ENCODE results near the gene PANK4.

The PANK4 gene

DNA sequence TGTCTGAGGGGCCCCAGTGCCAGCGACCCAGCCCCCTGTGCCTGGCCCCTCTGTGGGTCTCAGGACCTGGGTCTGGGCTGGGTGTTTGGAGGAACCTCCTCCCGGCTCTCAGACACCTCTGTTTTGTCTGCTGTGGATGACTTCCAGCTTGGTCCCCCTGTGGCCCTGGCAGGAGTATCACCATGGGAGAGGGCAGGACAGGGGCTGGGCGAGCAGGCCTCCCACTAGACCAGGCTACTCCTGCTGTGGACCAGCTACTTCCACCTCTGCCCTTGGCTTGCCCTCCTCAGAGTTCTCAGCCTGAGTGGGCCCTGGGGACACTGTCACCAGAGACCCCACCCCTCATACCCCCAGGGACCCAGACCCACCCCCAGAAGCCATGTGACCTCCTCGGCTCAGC is 28.5 kb downstream of the PANK4 start:
- no peak for DNase-seq (ENCODE audit: low read depth in 2 of 2)

DNA sequence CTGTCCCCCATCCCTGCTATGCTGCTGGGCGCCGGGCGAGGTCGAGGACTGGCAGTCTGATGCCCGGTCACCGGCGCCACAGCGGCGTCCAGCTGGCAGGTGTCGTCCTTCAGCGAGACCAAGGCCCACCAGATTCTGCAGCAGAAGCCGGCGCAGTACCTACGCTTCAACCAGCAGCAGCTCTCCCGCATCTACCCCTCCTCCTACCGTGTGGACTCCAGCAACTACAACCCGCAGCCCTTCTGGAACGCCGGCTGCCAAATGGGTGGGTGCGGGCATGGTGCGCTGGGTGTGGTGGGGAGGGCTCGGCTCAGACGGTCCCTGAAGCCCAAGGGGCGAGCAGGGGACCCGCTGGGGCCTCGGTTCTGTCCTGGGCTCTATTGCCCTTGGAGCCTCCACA is 29.6 kb downstream of the PANK4 start:
- no peak for DNase-seq (ENCODE audit: low read depth in 2 of 2)

DNA sequence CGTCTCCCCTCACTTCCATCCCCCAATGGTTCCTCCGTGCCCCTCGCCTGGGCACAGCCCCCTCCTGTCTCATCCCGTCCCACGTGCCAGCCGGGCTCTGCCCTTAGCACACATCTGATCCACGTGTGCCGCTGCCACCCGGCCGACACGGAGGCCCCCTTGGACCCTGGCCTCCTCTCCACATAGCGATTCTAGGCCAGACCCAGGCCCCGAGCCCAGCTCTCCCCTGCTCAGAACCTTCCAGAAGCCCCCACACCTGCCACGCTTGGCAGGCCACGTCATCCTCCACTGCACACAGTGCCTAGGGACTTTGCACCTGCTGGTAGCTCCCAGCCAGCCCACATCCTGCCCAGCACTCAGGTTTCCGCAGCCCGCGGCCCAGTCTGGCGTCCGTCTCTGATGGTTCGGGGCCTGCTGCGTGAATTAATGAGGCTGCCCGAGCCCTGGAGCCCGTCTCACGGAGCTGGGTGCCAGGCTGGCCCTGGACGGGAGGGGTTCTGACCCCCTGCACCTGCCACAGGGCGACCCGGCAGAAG is 30.2 kb downstream of the PANK4 start:
- no peak for DNase-seq (ENCODE audit: low read depth in 2 of 2)

DNA sequence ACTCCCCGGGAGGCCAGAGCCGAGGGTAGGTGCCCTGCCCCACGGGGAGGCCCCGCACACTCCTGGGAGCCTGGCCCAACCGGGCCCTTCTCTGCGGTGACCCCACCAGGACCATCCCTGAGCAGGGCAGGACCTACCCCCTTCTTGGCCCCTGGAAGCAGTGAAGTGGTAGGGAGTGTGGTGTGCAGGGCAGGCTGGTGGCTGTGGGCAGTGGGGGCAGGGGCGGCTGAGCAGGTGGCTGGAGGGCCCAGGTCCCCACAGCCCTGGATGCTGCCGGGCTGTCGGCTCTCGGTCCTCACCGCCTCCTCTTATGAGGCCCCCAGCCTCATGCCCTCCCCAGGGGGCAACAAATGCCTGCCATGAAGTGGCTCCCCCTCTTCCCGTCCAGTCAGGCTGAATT is 30.9 kb downstream of the PANK4 start:
- no peak for DNase-seq (ENCODE audit: low read depth in 2 of 2)

GRCh38 chr1:2495026-2495425 is 31.4 kb downstream of the PANK4 start:
- DNase-seq (ENCODE audit: low read depth in 2 of 2): no peak

- no peak for DNase-seq (ENCODE audit: low read depth in 2 of 2)
Measured at GRCh38 chr1:2494323-2494693, 32.1 kb downstream of the PANK4 start.

- no peak for DNase-seq (ENCODE audit: low read depth in 2 of 2)
Measured at GRCh38 chr1:2493691-2494322, 32.6 kb downstream of the PANK4 start.

GRCh38 chr1:2493218-2493617 is 33.2 kb downstream of the PANK4 start:
- DNase-seq (ENCODE audit: low read depth in 2 of 2): no peak

GRCh38 chr1:2492091-2492490 is 34.3 kb downstream of the PANK4 start:
- no peak for DNase-seq (ENCODE audit: low read depth in 2 of 2)

- DNase-seq (ENCODE audit: low read depth in 2 of 2): no peak
Measured at GRCh38 chr1:2489615-2490014, 36.8 kb downstream of the PANK4 start.

GRCh38 chr1:2488688-2489087 is 37.7 kb downstream of the PANK4 start:
- no peak for DNase-seq (ENCODE audit: low read depth in 2 of 2)

DNA sequence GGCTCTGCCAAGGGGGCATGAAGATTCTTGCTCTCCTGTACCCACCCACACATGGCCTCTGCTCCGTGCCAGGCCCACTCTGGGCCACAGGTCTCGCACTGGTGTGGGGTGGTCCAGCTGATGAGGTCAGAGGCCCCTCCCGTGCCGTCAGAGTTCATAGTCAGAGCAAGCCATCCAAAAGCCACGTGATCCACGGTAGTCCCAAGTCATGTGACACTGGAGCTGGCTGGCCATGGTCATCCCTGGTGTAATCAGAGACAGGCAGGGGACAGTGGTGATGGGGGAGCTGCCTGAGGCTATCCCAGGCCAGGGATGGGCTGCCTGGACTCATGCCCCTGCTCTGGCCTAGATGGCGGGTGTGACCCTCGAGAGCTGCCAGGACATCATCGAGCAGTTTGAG is 39.8 kb downstream of the PANK4 start:
- no peak for DNase-seq (ENCODE audit: low read depth in 2 of 2)

DNA sequence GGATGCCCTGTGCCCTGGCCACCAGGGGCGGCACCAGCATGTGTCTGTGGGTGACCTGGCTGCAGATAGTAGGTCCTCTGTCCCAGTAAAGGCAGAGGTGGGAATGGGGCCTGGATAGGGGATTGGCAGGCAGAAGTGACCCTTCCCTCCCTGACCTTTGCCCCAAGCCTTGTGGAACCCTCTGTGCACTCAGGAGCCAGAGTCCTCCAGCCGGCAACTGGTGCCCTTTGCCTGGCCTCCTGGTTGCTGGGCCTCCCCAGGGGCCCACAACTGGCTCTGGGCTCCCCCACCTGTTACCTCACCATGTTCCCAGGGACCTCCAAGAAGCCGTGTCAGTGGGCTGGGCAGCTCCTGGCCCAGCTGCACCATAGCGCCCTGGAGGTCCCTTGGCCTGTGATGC is 40.4 kb downstream of the PANK4 start:
- DNase-seq (ENCODE audit: low read depth in 2 of 2): no peak

DNA sequence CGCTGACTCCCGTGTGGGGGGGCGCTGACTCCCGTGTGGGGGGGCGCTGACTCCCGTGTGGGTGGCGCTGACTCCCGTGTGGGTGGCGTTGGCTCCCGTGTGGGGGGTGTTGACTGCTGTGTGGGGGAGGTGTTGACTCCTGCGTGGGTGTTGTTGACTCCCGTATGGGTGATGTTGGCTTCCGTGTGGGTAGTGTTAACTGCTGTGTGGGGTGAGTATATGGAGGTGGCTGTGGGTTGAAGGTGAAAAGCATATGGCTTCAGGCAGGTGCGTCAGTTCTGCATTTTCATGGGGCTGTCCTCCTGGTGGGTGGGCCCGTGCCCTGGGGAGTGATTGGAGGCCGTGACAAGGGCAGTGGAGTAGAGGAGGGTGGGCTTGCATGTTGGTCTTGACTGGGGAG is 42.4 kb downstream of the PANK4 start:
- no peak for DNase-seq (ENCODE audit: low read depth in 2 of 2)

DNA sequence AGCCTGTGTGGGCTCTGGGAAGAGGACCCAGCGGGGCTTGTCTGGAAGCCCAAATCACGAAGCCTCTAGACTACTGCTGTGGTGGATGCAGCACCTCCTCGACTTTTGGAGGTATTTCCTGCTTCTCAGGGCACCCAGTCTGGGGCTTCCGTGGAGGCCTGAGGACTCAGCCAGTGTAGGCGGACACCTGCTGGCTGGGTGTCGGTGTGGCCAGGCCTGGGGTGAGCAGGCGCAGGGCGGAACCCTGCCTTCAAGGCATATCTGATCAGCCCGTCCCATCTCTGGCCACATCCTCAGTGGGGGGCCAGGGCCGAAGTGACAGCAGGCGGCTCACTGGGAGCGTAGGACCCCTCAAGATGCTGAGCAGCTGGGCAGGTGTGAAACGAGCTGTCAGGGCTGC is 43.4 kb downstream of the PANK4 start:
- DNase-seq (ENCODE audit: low read depth in 2 of 2): no peak

DNA sequence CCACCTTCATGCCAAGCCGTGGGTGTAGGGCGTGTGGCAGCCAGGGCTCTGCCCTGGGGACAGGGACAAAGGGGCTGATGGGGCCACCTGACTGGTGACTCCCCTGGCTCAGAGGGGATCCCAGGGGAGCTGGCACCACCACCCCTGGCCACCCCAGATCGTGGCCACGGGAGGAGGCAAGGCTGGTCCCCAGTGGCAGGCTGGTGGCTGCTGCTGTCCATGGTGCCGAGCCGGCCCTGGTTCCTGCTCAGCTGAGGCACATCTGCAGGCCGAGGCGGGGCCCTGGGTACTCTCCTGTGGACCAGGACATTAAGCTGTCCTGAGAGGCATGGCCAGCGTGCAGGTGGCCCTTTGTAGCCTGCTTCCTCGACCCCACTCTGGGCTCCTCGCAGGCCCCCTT is 43.8 kb downstream of the PANK4 start:
- DNase-seq (ENCODE audit: low read depth in 2 of 2): no peak

DNA sequence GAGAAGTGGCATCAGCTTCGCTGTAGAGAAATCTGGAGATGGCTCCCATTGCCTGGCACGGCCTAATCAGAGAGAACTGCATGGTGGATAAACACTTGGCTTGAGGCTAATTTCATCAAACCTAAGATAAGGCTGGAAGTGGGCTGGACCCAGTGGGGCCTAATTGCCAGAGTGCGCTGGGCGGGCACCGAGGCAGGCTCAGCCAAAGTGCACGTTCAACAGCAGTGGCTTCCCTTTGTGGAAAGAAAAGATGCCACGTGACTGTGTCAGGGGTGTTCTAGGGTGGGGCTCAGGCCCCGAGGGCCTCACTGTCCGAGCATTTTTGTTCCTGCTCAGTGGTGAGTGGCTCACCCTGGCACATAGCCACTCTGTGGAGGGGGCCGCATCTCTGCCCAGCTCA is 44.5 kb downstream of the PANK4 start:
- DNase-seq (ENCODE audit: low read depth in 2 of 2): no peak

DNA sequence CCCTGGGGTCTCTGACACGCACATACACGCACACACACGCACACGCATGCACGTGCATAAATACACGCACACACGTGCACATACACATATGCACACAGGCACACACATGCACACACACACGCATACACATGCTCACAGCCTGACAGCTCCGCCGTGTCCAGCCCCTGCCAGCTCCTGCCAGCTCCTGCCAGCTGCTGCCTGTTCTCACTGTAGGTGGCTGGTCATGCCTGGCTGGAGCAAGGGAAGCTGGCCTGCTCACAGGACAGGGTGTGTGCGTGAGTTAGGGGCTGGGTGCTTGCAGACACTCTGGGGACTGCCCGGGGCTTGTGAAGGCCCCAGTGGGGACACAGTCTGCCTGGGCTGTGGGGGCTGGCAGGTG is 45.4 kb downstream of the PANK4 start:
- no peak for DNase-seq (ENCODE audit: low read depth in 2 of 2)

DNA sequence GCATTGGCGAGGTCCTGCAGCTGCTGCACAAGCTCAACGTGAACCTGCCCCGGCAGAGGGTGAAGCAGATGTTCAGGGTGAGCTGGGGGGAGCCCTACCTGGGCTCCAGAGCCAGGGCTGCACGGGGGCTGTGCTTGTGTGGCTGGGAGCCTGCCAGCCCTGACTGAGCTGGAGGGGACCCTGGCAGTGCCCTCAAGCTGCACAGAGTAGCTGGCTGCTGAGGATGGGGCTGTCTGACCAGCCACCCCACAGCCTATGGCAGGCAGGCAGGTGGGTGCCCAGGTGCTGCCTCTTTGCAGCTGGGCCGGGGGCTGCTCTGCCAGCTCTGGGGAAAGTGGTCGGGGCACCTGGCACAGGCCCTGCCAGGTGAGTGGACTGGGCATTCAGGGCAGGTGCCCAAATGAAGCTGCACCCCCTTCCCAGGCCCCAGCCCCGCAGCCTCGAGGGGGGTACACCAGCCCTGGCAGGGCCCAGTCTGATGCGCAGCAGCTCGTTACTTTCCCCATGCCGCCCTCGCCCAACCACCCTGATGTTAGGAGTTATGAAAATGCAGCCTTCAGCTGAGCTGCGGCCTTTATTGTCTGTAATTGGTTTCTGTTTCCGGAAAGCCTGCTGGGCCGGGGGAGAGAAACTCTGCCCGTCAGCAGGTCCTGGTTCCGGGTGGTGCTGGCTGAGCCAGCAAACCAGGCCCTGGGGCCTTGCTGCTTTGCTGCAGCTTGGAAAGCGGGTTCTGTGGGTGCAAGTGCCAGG is 46.0 kb downstream of the PANK4 start:
- no peak for DNase-seq (ENCODE audit: low read depth in 2 of 2)

- no peak for DNase-seq (ENCODE audit: low read depth in 2 of 2)
Measured at GRCh38 chr1:2479618-2480017, 46.8 kb downstream of the PANK4 start.

DNA sequence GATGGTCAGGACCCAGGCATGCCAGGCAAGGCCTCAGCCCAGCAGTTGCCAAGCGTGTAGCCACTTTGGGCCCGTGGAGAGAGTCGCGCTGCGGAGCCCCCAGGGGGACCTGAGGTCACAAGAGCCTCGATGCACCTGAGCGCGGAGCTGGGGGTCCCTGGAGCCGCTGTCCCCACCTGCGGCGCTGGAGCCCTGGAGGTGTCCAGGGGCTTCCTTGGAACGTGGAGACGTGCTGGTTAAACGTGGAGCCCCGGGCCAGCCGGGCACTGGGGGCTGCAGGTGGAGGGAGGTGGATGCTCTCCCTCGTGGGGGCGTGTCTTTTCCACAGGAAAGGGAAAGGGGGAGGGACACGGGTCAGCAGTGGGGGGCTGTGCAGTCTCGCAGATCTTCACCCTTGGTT is 47.2 kb downstream of the PANK4 start:
- DNase-seq (ENCODE audit: low read depth in 2 of 2): no peak

DNA sequence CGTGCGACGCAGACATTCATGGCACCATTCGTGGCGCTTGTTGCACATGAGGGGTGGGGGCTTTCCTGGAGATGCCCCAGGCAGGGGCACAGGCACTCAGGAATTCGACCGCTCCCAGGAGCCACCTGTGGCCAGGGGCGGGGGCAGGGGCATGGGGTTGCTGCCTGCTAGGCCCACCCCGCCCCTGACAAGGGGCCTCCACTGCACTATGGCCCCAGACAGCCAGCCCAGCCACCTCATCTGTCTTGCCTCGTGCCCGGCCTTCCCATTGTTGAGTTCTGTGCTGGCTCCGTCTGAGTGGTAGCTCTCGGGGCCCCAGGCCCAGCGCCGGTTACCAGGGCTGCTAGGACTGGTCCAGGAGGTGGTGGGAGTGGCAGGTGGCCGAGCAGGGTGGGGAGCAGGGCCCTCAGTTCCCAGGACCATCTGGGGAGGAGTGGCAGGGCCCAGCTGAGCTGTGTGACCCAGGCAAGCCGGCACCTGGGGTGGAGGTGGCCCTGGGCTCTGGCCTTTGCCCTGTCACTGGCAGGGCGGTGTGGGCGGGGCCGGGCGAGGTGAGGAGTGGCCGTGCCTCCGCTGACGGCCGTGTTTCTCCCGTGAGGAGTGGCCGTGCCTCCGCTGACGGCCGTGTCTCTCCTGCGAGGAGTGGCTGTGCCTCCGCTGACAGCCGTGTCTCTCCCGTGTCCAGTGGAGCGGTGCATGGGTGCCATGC is 48.5 kb downstream of the PANK4 start:
- DNase-seq (ENCODE audit: low read depth in 2 of 2): no peak

DNA sequence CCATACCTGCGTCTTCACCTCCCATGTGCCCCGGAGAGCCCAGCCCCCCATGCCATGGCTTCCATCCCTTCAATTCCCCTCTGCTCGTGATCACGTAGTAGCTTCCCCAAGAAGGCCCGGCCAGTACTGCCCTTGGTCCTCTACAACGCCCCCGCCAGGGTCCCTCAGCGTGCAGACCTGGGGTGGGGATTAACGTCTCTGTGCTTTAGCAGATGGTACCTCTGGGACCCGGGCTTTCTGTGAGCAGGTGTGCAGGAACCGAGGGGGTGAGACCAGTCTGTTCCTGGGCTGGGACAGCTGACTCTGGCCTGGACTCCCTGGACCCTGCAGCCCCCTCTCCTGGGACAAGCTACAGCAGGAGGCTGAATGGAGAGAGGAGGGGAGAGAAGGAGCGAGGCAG is 49.1 kb downstream of the PANK4 start:
- no peak for DNase-seq (ENCODE audit: low read depth in 2 of 2)
